Ovary (tissue), 9 donors: ENCODE data around the gene PARK7. TPM values are rescaled to one million over a fixed set of nuclear protein-coding genes. Genes with fewer than 3 reads are reported as not detected.

ENCODE experiments used
- DNase-seq, 5 donors: peaks; one replicate each; pipeline ENCODE4 v3.0.0-alpha.2; 2019 to 2020
- H3K27ac ChIP-seq, 2 donors: fragments of 200-600 bp; one replicate each; pipeline versions ENCODE4 v1.5.1 to v1.8.0; 2019 to 2022
- H3K27me3 ChIP-seq: fragments of 200-600 bp; one replicate; pipeline ENCODE4 v1.8.0; 2022
- H3K36me3 ChIP-seq: fragments of 200-600 bp; sonication (generic); one replicate; pipeline ENCODE4 v1.5.1; 2019
- H3K4me1 ChIP-seq: one replicate; pipeline ENCODE4 v1.8.1; 2013; ENCODE audit warnings: mild to moderate bottlenecking, moderate library complexity; ENCODE audit not compliant: insufficient read depth
- H3K4me3 ChIP-seq: fragments of 200-600 bp; sonication (generic); one replicate; pipeline ENCODE4 v1.5.1; 2017
- H3K9me3 ChIP-seq, 2 donors: fragments of 200-600 bp in 1 of 2; sonication (generic) in 1 of 2; one replicate each; pipeline versions ENCODE4 v1.5.1 to v1.8.1; 2013 to 2019; ENCODE audit warnings: mild to moderate bottlenecking in 1 of 2, moderate library complexity in 1 of 2
- EP300 ChIP-seq: sonication (generic); formaldehyde crosslinking; IDR thresholded peaks from one replicate; pipeline ENCODE4 v1.6.1; 2017; ENCODE audit warnings: antibody characterized with exemption
- POLR2A ChIP-seq: fragments of 450-650 bp; IDR thresholded peaks from one replicate; pipeline ENCODE4 v1.6.1; 2017; ENCODE audit warnings: antibody characterized with exemption, mild to moderate bottlenecking, moderate library complexity
- WGBS, 3 donors: extraction: QIAGEN DNeasy Blood & Tissue Kit in 1 of 3; methylation state at CpG; one replicate each; pipeline versions ENCODE4 v1.1.5 to v1.1.7; 2013 to 2017; 5-methylcytosine and 5-hydroxymethylcytosine counted together
- intact Hi-C, 4 donors: fragments of 100-400 bp; cut with DNase I; formaldehyde crosslinking; loops; one replicate each; pipeline versions ENCODE4 v1.11.0 to v1.15.1; 2022 to 2023
- polyA plus RNA-seq, 2 donors: library from polyadenylated mRNA; stranded (reverse); fragments of 200-250 nt in 1 of 2; fragments of 350-450 nt in 1 of 2; fragmentation: Illumina TruSeq in 1 of 2; extraction: RNeasy Lipid Tissue Mini Kit (QIAGEN cat#74804) in 1 of 2; gene quantifications; one replicate each; pipeline ENCODE4 v1.2.3, GENCODE V29; 2013 to 2014
- total RNA-seq, 7 donors: library from RNA; depleted of rRNA in 2 of 7; stranded (reverse); fragments of >200 nt in 2 of 7; fragmentation: NEBNext Ultra II Directional in 3 of 7; extraction: Animal tissue kit (Norgen Biotek cat#: 25700) in 3 of 7; gene quantifications; one replicate each; pipeline versions ENCODE4 v1.1.0 to v1.2.4, GENCODE V29; 2016 to 2023
- TF ChIP-seq, protein P1 (sequence below), 3 donors: fragments of 450-650 bp in 2 of 3; fragments of 200-600 bp in 1 of 3; IDR thresholded peaks; one replicate each; pipeline versions ENCODE4 v1.5.1 to v1.8.0; 2016 to 2022; ENCODE audit warnings: antibody characterized with exemption in 3 of 3, mild to moderate bottlenecking in 1 of 3
- donor health status: DM: no; HTN: no; CAD: no; lungs with moderate emphysema.
- donor health status: DM: no; HTN: no; CAD: no.
- donor health status: Bipolar disorder and iron deficiency.
- donor health status: DM: yes; HTN: yes; CAD: no.
- donor health status: DM: no; HTN: no; CAD: no.
- donor health status: DM: yes; HTN: yes; CAD: no.

Gene PARK7
- total and polyA plus RNA-seq, 9 donors: 159 to 438 (median 248) TPM

DNA sequence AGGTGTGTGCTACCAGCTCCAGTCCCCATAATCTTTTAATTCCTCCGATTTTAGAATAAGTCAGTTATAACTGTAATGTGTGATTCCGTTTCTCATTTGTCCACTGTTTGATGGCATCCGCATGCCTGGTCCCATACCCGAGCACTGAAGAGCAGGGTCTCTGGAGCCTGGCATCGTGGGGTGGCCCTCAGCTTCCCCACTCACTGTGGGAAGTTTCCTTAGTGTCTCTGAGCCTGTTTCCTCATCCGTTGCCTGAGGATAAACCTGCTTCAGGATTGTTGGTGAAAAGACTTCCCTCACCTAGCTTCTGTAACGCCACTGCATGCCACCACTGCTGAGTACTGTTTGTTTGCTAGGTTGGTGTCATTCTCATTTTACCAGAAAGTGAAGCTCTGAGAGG lies 19.5 kb downstream of the PARK7 start:
- no peak for DNase-seq
- 83 to 85% (median 85%) methylated on average over 7 of the region's 7 CpGs for WGBS, 3 donors
- no peaks in the 10 kb centered on the region for H3K36me3 ChIP-seq

DNA sequence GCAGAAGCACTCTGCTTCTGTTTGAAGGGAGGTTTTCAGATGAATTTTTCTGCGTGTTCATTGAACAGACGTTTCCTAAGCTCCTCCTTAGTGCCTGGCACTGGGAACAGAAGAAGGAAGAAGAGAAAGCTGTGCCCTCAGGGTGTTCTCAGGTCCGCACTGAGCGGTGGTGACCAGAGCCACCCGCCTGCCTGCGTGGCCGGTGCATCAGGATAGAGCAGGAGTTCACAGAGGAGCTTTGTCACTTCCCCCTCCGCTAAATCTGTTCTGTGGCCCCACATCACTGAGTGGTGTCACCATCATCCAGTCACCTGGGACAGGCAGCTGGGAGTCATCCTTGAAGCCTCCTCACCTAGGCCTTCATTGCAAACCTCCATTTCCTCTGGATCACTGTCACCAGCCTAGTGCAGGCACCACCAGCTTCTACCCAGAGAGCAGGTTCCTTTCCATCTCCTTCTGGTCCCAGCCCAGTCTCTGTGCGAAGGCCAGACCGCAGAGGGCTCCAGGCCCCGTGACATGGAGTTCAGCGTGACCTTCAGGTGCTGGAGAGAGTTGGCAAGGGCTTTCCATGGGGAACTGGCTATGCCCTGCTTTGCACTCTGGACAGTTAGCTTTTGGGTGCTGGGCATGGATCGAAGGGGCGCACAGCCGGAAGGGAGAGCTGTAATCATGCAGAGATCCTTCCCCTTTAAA lies 21.7 kb downstream of the PARK7 start:
- H3K4me3 ChIP-seq: no peak overlapping the region
- no peak for DNase-seq
- no peaks in the 10 kb centered on the region for H3K36me3 ChIP-seq
- no peaks in the 10 kb centered on the region for H3K9me3 ChIP-seq
- peaks cover 1% of the 10 kb centered on the region for H3K4me1 ChIP-seq
- TF ChIP-seq, protein P1, sequence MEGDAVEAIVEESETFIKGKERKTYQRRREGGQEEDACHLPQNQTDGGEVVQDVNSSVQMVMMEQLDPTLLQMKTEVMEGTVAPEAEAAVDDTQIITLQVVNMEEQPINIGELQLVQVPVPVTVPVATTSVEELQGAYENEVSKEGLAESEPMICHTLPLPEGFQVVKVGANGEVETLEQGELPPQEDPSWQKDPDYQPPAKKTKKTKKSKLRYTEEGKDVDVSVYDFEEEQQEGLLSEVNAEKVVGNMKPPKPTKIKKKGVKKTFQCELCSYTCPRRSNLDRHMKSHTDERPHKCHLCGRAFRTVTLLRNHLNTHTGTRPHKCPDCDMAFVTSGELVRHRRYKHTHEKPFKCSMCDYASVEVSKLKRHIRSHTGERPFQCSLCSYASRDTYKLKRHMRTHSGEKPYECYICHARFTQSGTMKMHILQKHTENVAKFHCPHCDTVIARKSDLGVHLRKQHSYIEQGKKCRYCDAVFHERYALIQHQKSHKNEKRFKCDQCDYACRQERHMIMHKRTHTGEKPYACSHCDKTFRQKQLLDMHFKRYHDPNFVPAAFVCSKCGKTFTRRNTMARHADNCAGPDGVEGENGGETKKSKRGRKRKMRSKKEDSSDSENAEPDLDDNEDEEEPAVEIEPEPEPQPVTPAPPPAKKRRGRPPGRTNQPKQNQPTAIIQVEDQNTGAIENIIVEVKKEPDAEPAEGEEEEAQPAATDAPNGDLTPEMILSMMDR (IDR thresholded peaks at IDR 0.05): no peak
- WGBS, 3 donors: 87 to 91% (median 89%) methylated on average over 15 of the region's 15 CpGs
- H3K27me3 ChIP-seq: no peaks in the 10 kb centered on the region
- no peak overlapping the region for H3K27ac ChIP-seq
- intact Hi-C loops: loop anchor here (2.0 to 10.0 kb wide), 6 partner anchors 49 to 362 kb away; partner anchors contain the start of gene SLC45A1 (in 1 of the 4)

More for the DNA sequence above, 19.5 kb downstream of the PARK7 start:
- peaks cover 1% of the 10 kb centered on the region for H3K4me1 ChIP-seq
- no peak for TF ChIP-seq EP300
- no peak overlapping the region for H3K27ac ChIP-seq
- H3K27me3 ChIP-seq: no peaks in the 10 kb centered on the region
- H3K9me3 ChIP-seq: no peaks in the 10 kb centered on the region
- H3K4me3 ChIP-seq: no peak overlapping the region
- intact Hi-C loops: loop anchor here in 3 of 4 donors (5.0 to 10.0 kb wide), 5 partner anchors 51 to 364 kb away; partner anchors contain the start of gene SLC45A1 (in 1 of the 3)

DNA sequence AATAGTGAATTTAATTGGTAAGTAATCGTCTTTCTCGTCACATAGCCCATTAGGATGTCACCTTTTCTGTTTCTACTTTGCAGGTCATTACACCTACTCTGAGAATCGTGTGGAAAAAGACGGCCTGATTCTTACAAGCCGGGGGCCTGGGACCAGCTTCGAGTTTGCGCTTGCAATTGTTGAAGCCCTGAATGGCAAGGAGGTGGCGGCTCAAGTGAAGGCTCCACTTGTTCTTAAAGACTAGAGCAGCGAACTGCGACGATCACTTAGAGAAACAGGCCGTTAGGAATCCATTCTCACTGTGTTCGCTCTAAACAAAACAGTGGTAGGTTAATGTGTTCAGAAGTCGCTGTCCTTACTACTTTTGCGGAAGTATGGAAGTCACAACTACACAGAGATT lies 23.3 kb downstream of the PARK7 start:
- 92 to 93% (median 92%) methylated on average over 15 of the region's 15 CpGs for WGBS, 3 donors
- intact Hi-C loops: loop anchor here in 3 of 4 donors (5.0 to 10.0 kb wide), 5 partner anchors 47 to 360 kb away; partner anchors contain the start of gene SLC45A1 (in 1 of the 3)
- H3K27ac ChIP-seq: no peak overlapping the region
- H3K27me3 ChIP-seq: no peaks in the 10 kb centered on the region
- no peak for DNase-seq
- peaks cover 3% of the 10 kb centered on the region for H3K4me1 ChIP-seq
- TF ChIP-seq EP300 (no peak), POLR2A (no peak)
- TF ChIP-seq, protein P1 (IDR thresholded peaks at IDR 0.05): no peak
- H3K4me3 ChIP-seq: no peak overlapping the region
- H3K36me3 ChIP-seq: no peaks in the 10 kb centered on the region
- no peaks in the 10 kb centered on the region for H3K9me3 ChIP-seq

DNA sequence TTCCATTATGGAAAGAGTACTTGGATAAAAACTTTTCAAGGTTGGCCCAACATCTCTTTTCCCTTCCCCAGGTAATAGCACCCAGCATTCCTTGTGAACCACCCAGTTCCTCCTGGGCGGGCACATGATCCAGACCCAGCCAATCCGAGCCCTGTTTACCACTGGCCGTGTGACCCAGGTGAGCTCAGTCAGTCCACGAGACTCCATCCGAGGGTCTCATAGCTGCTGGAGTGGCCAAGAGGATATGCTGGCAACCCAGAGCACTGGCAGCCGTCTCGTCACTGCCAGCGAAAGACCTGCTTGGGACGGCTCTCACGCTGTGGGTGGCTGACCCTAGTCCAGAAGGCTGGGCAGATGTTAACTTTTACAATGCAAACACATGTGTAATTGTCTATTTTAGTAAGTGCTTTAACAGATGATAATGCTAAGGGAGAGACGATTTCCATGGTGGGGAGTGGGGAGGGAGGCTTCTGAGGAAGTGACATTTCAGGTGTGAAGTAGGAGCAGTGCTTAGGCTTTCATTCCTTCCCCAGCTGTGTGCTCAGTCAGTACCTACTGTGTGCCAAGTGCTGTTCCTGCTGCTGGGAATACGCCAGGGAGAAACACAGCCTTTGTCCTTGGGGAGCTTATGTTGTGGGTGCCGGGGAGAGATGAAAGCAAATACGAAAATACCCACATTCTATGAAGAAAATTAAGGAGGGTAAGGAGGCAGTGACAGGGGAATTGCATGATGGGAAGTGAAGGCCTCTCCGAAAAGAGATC lies 24.5 kb downstream of the PARK7 start:
- Histone ChIP-seq H3K27ac (peak overlapping the region in 1 of 2 donors; percentile 38), H3K36me3 (no peaks in the 10 kb centered on the region), H3K4me3 (no peak overlapping the region), H3K4me1 (peaks cover 5% of the 10 kb centered on the region), H3K27me3 (no peaks in the 10 kb centered on the region), H3K9me3 (no peaks in the 10 kb centered on the region)
- WGBS, 3 donors: 62 to 71% (median 69%) methylated on average over 15 of the region's 15 CpGs
- DNase-seq: no peak
- intact Hi-C loops: loop anchor here in 1 of 4 donors (10.0 kb wide), 1 partner anchor 359 kb away; no protein-coding TSS in a partner anchor
- TF ChIP-seq, protein P1 (IDR thresholded peaks at IDR 0.05): no peak
- TF ChIP-seq EP300 (no peak), POLR2A (no peak)
